ENCODE results near the gene PICK1.

Gene PICK1

GRCh38 chr22:38046070-38046748, 11.0 kb upstream of the PICK1 start:
- no peak overlapping the region for H2BK5ac ChIP-seq (ENCODE audit: low read depth, low read length, poor library complexity)
- no peaks in the 10 kb centered on the region for H3K36me3 ChIP-seq (ENCODE audit: control insufficient read depth in 1 of 2, insufficient read depth in 2 of 2, low read length in 2 of 2)
- H3K23ac ChIP-seq (ENCODE audit: low read length), result no peak overlapping the region
- H3K9me3 ChIP-seq (ENCODE audit: insufficient read depth, low read depth, low read length), result peaks cover 2% of the 10 kb centered on the region
- no peak for DNase-seq
- H3K27me3 ChIP-seq (ENCODE audit: insufficient read depth, low read length), result no peaks in the 10 kb centered on the region
- no peak overlapping the region for H4K12ac ChIP-seq (ENCODE audit: low read depth, low read length)
- H2BK12ac ChIP-seq (ENCODE audit: low read length), result no peak overlapping the region
- no peaks in the 10 kb centered on the region for H3K79me1 ChIP-seq (ENCODE audit: low read length)
- H3K79me2 ChIP-seq (ENCODE audit: control insufficient read depth, insufficient read depth, low read length, poor library complexity), result no peaks in the 10 kb centered on the region
- no CpG with 5 or more reads among the region's 14 CpGs for WGBS (ENCODE audit: extremely low coverage, insufficient coverage, insufficient read length)
- no peak overlapping the region for H3K9ac ChIP-seq (ENCODE audit: low read length)
- H3K4me3 ChIP-seq (ENCODE audit: low read depth, low read length), result no peak overlapping the region
- no peak overlapping the region for H3K27ac ChIP-seq (ENCODE audit: low read depth, low read length)
- H2AFZ ChIP-seq (ENCODE audit: insufficient read depth, low read length, poor library complexity), result no peak overlapping the region
- no peak overlapping the region for H2AK5ac ChIP-seq (ENCODE audit: low read length)
- no peak overlapping the region for H3K14ac ChIP-seq (ENCODE audit: low read length)
- H4K8ac ChIP-seq (ENCODE audit: low read depth, low read length), result peak overlapping the region; percentile 49
- no peak overlapping the region for H4K91ac ChIP-seq (ENCODE audit: low read depth, low read length)
- no peak overlapping the region for H2BK120ac ChIP-seq (ENCODE audit: insufficient read depth, low read length, poor library complexity)
- no peak overlapping the region for H3K4me2 ChIP-seq (ENCODE audit: low read length)
- H3K18ac ChIP-seq (ENCODE audit: low read length), result no peak overlapping the region
- no peak overlapping the region for H3K4ac ChIP-seq (ENCODE audit: low read depth, low read length)
- peaks cover 2 to 10% of the 10 kb centered on the region in 2 experiments for H3K4me1 ChIP-seq (ENCODE audit: control insufficient read depth in 1 of 2, insufficient read depth in 2 of 2, low read length in 2 of 2)

- no peak for DNase-seq
- no peak overlapping the region for H4K91ac ChIP-seq (ENCODE audit: low read depth, low read length)
- no peak overlapping the region for H4K8ac ChIP-seq (ENCODE audit: low read depth, low read length)
- no peaks in the 10 kb centered on the region for H3K36me3 ChIP-seq (ENCODE audit: control insufficient read depth in 1 of 2, insufficient read depth in 2 of 2, low read length in 2 of 2)
- no peaks in the 10 kb centered on the region for H3K79me1 ChIP-seq (ENCODE audit: low read length)
- H3K9me3 ChIP-seq (ENCODE audit: insufficient read depth, low read depth, low read length), result no peaks in the 10 kb centered on the region
- H4K12ac ChIP-seq (ENCODE audit: low read depth, low read length), result no peak overlapping the region
- H2BK12ac ChIP-seq (ENCODE audit: low read length), result no peak overlapping the region
- no peak overlapping the region for H3K18ac ChIP-seq (ENCODE audit: low read length)
- no peak overlapping the region for H3K27ac ChIP-seq (ENCODE audit: low read depth, low read length)
- H3K4me3 ChIP-seq (ENCODE audit: low read depth, low read length), result no peak overlapping the region
- no peaks in the 10 kb centered on the region for H3K27me3 ChIP-seq (ENCODE audit: insufficient read depth, low read length)
- no peak overlapping the region for H3K9ac ChIP-seq (ENCODE audit: low read length)
- no peak overlapping the region for H3K14ac ChIP-seq (ENCODE audit: low read length)
- H2BK120ac ChIP-seq (ENCODE audit: insufficient read depth, low read length, poor library complexity), result no peak overlapping the region
- no CpG with 5 or more reads among the region's 20 CpGs for WGBS (ENCODE audit: extremely low coverage, insufficient coverage, insufficient read length)
- H3K4me2 ChIP-seq (ENCODE audit: low read length), result no peak overlapping the region
- no peak overlapping the region for H3K23ac ChIP-seq (ENCODE audit: low read length)
- H3K79me2 ChIP-seq (ENCODE audit: control insufficient read depth, insufficient read depth, low read length, poor library complexity), result no peaks in the 10 kb centered on the region
- no peak overlapping the region for H2AFZ ChIP-seq (ENCODE audit: insufficient read depth, low read length, poor library complexity)
- no peak overlapping the region for H2AK5ac ChIP-seq (ENCODE audit: low read length)
- H3K4ac ChIP-seq (ENCODE audit: low read depth, low read length), result no peak overlapping the region
- peaks cover 0 to 3% of the 10 kb centered on the region in 2 experiments for H3K4me1 ChIP-seq (ENCODE audit: control insufficient read depth in 1 of 2, insufficient read depth in 2 of 2, low read length in 2 of 2)
- H2BK5ac ChIP-seq (ENCODE audit: low read depth, low read length, poor library complexity), result no peak overlapping the region
These were observed 7.2 kb upstream of the PICK1 start for GRCh38 chr22:38049812-38050619.

GRCh38 chr22:38050720-38051119, 6.5 kb upstream of the PICK1 start:
- H3K9ac ChIP-seq (ENCODE audit: low read length), result no peak overlapping the region
- no peaks in the 10 kb centered on the region for H3K9me3 ChIP-seq (ENCODE audit: insufficient read depth, low read depth, low read length)
- no peak overlapping the region for H3K18ac ChIP-seq (ENCODE audit: low read length)
- no peak overlapping the region for H3K14ac ChIP-seq (ENCODE audit: low read length)
- H3K4me3 ChIP-seq (ENCODE audit: low read depth, low read length), result no peak overlapping the region
- no peak overlapping the region for H3K4ac ChIP-seq (ENCODE audit: low read depth, low read length)
- H2AK5ac ChIP-seq (ENCODE audit: low read length), result no peak overlapping the region
- H2BK12ac ChIP-seq (ENCODE audit: low read length), result no peak overlapping the region
- no peak overlapping the region for H2BK5ac ChIP-seq (ENCODE audit: low read depth, low read length, poor library complexity)
- H3K79me2 ChIP-seq (ENCODE audit: control insufficient read depth, insufficient read depth, low read length, poor library complexity), result no peaks in the 10 kb centered on the region
- no peak overlapping the region for H2AFZ ChIP-seq (ENCODE audit: insufficient read depth, low read length, poor library complexity)
- H3K4me1 ChIP-seq (ENCODE audit: control insufficient read depth in 1 of 2, insufficient read depth in 2 of 2, low read length in 2 of 2), result peaks cover 0 to 3% of the 10 kb centered on the region in 2 experiments
- no peak overlapping the region for H4K8ac ChIP-seq (ENCODE audit: low read depth, low read length)
- no peak overlapping the region for H3K4me2 ChIP-seq (ENCODE audit: low read length)
- no peaks in the 10 kb centered on the region for H3K27me3 ChIP-seq (ENCODE audit: insufficient read depth, low read length)
- H4K91ac ChIP-seq (ENCODE audit: low read depth, low read length), result no peak overlapping the region
- no peak overlapping the region for H3K27ac ChIP-seq (ENCODE audit: low read depth, low read length)
- no peaks in the 10 kb centered on the region for H3K79me1 ChIP-seq (ENCODE audit: low read length)
- DNase-seq, result no peak
- H3K36me3 ChIP-seq (ENCODE audit: control insufficient read depth in 1 of 2, insufficient read depth in 2 of 2, low read length in 2 of 2), result no peaks in the 10 kb centered on the region
- H4K12ac ChIP-seq (ENCODE audit: low read depth, low read length), result no peak overlapping the region
- H3K23ac ChIP-seq (ENCODE audit: low read length), result no peak overlapping the region
- WGBS (ENCODE audit: extremely low coverage, insufficient coverage, insufficient read length), result no CpG with 5 or more reads among the region's 7 CpGs
- H2BK120ac ChIP-seq (ENCODE audit: insufficient read depth, low read length, poor library complexity), result no peak overlapping the region

GRCh38 chr22:38051261-38051660, 5.9 kb upstream of the PICK1 start:
- Histone ChIP-seq H2BK5ac (ENCODE audit: low read depth, low read length, poor library complexity) (no peak overlapping the region), H3K79me2 (ENCODE audit: control insufficient read depth, insufficient read depth, low read length, poor library complexity) (no peaks in the 10 kb centered on the region), H2AK5ac (ENCODE audit: low read length) (no peak overlapping the region), H3K4ac (ENCODE audit: low read depth, low read length) (no peak overlapping the region), H3K79me1 (ENCODE audit: low read length) (no peaks in the 10 kb centered on the region), H3K18ac (ENCODE audit: low read length) (no peak overlapping the region), H3K23ac (ENCODE audit: low read length) (no peak overlapping the region), H3K27ac (ENCODE audit: low read depth, low read length) (no peak overlapping the region), H2BK12ac (ENCODE audit: low read length) (no peak overlapping the region), H3K27me3 (ENCODE audit: insufficient read depth, low read length) (no peaks in the 10 kb centered on the region), H3K4me1 (ENCODE audit: control insufficient read depth in 1 of 2, insufficient read depth in 2 of 2, low read length in 2 of 2) (no peaks in the 10 kb centered on the region), H4K91ac (ENCODE audit: low read depth, low read length) (no peak overlapping the region), H3K9ac (ENCODE audit: low read length) (no peak overlapping the region), H3K9me3 (ENCODE audit: insufficient read depth, low read depth, low read length) (no peaks in the 10 kb centered on the region), H3K36me3 (ENCODE audit: control insufficient read depth in 1 of 2, insufficient read depth in 2 of 2, low read length in 2 of 2) (no peaks in the 10 kb centered on the region), H4K8ac (ENCODE audit: low read depth, low read length) (no peak overlapping the region), H4K12ac (ENCODE audit: low read depth, low read length) (no peak overlapping the region), H2BK120ac (ENCODE audit: insufficient read depth, low read length, poor library complexity) (no peak overlapping the region), H3K4me2 (ENCODE audit: low read length) (no peak overlapping the region), H2AFZ (ENCODE audit: insufficient read depth, low read length, poor library complexity) (no peak overlapping the region), H3K4me3 (ENCODE audit: low read depth, low read length) (no peak overlapping the region), H3K14ac (ENCODE audit: low read length) (no peak overlapping the region)
- no CpG with 5 or more reads among the region's 8 CpGs for WGBS (ENCODE audit: extremely low coverage, insufficient coverage, insufficient read length)
- DNase-seq, result no peak
